Nephron progenitor cell (in vitro differentiated cells): ENCODE data around the gene SMYD1.

Experiments used
- DNase-seq: peaks from one replicate; pipeline ENCODE4 v3.0.0; 2021
- H3K27ac Mint-ChIP-seq: 2 replicates; pipeline ENCODE4 v1.8.0; 2021; ENCODE audit warnings: mild to moderate bottlenecking, moderate library complexity, mixed read lengths
- H3K27me3 Mint-ChIP-seq: 2 replicates; pipeline ENCODE4 v1.8.0; 2021; ENCODE audit warnings: mild to moderate bottlenecking, low read depth, mixed read lengths; ENCODE audit not compliant: poor library complexity
- H3K36me3 Mint-ChIP-seq: 2 replicates; pipeline ENCODE4 v1.8.0; 2021; ENCODE audit warnings: low read depth, mixed read lengths
- H3K4me1 Mint-ChIP-seq: 2 replicates; pipeline ENCODE4 v1.8.0; 2021; ENCODE audit warnings: mixed read lengths
- H3K4me3 Mint-ChIP-seq: 2 replicates; pipeline ENCODE4 v1.8.0; 2021; ENCODE audit warnings: mild to moderate bottlenecking, moderate library complexity, mixed read lengths
- H3K9me3 Mint-ChIP-seq: 2 replicates; pipeline ENCODE4 v1.8.0; 2021; ENCODE audit warnings: mild to moderate bottlenecking, moderate library complexity, mixed read lengths
- TF ChIP-seq, protein P1 (sequence below): fragments of 200-600 bp; sonication (generic); IDR thresholded peaks from 2 replicates; pipeline ENCODE4 v1.5.0; 2021; ENCODE audit warnings: antibody characterized with exemption

Gene SMYD1

DNA sequence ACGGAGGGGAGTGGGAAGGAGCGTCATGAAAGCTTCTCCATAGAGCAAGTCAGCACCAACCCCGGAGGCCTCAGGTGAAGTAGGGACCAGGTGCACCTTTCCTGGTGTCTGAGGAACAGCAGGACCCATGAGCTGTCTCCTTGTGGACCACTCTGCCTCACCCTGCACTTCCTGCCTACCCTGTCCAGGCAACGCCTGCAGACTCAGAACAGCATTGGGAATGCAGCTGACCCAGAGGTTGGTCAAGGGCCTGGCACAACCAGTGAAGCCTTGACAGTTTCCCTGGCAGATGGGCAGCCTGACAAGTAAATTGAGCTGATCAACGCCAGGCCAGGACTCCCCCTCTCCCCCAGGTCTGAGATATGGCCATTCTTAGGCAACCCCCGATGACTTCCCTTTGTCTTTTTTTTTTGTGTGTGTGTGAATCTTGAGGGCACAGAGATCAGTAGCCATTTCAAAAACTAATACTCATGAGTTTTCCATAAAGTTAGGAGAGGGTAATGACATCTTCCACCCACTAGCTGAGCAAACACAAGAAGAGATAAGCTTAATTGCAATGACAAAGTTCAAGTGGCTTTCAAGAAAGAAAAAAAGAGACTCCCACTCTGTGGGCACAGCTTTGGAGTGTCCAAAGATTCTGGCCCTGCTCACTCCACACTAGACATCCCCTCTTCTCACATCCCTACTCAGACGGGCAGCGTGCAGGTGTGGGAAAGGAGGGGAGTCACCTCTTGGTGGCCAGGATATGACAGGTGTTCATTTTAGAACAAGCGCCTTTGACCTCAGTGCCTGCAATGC is 63.8 kb downstream of the SMYD1 start:
- Mint-ChIP-seq H3K36me3 (no peaks in the 10 kb centered on the region), H3K4me3 (no peak overlapping the region), H3K4me1 (peaks cover 6% of the 10 kb centered on the region), H3K9me3 (no peaks in the 10 kb centered on the region), H3K27ac (no peak overlapping the region), H3K27me3 (peaks cover 23% of the 10 kb centered on the region)
- DNase-seq, result no peak
- TF ChIP-seq, protein P1, sequence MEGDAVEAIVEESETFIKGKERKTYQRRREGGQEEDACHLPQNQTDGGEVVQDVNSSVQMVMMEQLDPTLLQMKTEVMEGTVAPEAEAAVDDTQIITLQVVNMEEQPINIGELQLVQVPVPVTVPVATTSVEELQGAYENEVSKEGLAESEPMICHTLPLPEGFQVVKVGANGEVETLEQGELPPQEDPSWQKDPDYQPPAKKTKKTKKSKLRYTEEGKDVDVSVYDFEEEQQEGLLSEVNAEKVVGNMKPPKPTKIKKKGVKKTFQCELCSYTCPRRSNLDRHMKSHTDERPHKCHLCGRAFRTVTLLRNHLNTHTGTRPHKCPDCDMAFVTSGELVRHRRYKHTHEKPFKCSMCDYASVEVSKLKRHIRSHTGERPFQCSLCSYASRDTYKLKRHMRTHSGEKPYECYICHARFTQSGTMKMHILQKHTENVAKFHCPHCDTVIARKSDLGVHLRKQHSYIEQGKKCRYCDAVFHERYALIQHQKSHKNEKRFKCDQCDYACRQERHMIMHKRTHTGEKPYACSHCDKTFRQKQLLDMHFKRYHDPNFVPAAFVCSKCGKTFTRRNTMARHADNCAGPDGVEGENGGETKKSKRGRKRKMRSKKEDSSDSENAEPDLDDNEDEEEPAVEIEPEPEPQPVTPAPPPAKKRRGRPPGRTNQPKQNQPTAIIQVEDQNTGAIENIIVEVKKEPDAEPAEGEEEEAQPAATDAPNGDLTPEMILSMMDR, result no peak

DNA sequence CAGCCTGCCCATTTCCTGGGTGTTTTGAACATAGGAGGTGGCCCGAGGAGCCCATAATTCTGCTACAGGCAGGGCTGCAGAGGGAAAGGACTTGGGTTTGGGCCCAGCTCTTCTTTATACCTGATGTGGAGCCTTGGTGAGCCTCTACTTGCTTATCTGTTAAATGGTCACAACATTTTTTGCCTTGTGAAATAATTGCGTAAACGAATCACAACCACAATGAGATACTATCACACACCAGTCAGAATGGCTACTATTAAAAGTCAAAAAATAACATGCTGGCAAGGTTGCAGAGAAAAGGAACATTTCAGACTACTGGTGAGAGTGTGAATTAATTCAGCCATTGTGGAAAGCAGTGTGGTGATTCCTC is 64.4 kb downstream of the SMYD1 start:
- TF ChIP-seq, protein P1, result no peak
- peaks cover 21% of the 10 kb centered on the region for H3K27me3 Mint-ChIP-seq
- no peaks in the 10 kb centered on the region for H3K36me3 Mint-ChIP-seq
- no peak for DNase-seq
- no peak overlapping the region for H3K4me3 Mint-ChIP-seq
- no peaks in the 10 kb centered on the region for H3K9me3 Mint-ChIP-seq
- peaks cover 6% of the 10 kb centered on the region for H3K4me1 Mint-ChIP-seq
- no peak overlapping the region for H3K27ac Mint-ChIP-seq

DNA sequence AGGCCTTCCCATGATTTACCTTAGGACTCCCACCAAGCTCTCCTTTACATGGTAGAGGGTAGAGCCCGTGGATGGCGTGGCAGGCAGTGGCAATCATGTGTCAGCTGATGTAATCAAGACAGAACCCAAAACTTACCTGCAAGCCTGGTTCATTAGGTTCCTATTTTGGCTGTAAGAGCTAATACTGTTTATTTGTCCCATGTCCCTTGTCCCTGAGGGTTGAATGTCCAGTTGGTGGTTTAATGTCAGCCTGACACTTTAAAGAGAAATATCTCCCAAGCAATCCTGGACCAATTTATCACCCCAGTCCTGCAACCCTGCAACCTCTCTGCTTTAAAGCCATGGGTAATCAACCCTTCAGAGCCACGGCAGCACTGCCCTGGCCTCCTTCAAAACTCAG is 66.2 kb downstream of the SMYD1 start:
- Mint-ChIP-seq H3K36me3 (no peaks in the 10 kb centered on the region), H3K9me3 (no peaks in the 10 kb centered on the region), H3K4me3 (no peak overlapping the region), H3K4me1 (peaks cover 6% of the 10 kb centered on the region), H3K27ac (no peak overlapping the region), H3K27me3 (peaks cover 21% of the 10 kb centered on the region)
- TF ChIP-seq, protein P1, result no peak
- no peak for DNase-seq

DNA sequence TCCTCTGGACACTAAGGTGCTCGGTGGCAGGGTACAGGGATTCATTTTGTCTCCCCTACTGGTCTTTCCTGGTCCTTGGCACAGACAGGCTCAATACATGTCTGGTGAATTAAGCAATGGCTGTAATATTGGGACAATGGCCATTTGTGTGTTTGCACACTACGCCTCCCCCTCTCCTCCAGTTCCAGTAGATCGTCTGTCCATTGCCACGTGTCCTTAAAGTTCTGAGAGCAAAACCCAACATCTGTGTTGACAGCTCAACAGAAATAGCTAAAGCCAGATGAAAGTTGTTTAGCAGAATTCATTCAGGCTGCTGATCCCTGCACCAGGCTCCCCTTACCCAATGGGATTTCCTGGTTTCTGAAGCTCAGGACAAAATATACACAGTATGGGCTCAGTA is 69.2 kb downstream of the SMYD1 start:
- Mint-ChIP-seq H3K36me3 (no peaks in the 10 kb centered on the region), H3K9me3 (peaks cover 2% of the 10 kb centered on the region), H3K4me1 (no peaks in the 10 kb centered on the region), H3K4me3 (no peak overlapping the region), H3K27me3 (peaks cover 12% of the 10 kb centered on the region), H3K27ac (no peak overlapping the region)
- DNase-seq, result no peak
- TF ChIP-seq, protein P1, result no peak

DNA sequence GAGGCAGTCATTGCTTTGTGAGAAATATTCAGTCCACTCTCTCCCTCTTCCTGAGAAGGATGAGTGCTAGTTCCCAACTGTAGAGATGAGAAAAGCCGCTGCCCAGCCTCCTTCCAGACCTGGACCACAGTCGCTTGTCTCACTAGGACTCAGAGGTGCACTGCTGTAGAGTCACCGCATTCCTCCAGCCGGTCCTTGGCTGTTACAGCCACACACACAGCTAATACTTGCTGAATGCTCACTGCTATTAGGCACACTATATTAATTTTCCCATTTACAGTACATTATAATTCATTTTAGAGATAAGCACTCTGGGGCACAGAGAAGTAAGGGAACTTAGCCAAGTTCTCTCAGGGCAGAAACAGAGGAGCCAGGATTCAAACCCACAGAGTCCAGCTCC is 70.2 kb downstream of the SMYD1 start:
- Mint-ChIP-seq H3K27ac (no peak overlapping the region), H3K4me1 (no peaks in the 10 kb centered on the region)

More for the DNA sequence above, 70.2 kb downstream of the SMYD1 start:
- Mint-ChIP-seq H3K9me3 (peaks cover 6% of the 10 kb centered on the region), H3K36me3 (no peaks in the 10 kb centered on the region), H3K4me3 (no peak overlapping the region), H3K27me3 (peaks cover 17% of the 10 kb centered on the region)
- TF ChIP-seq, protein P1, result no peak
- DNase-seq, result no peak
